HEK293T (cell line): ENCODE results near the gene TMEM132D.

Experiments used
- ARNT ChIP-seq: fragments of 450-650 bp; IDR thresholded peaks from 2 replicates; pipeline ENCODE4 v1.6.1; 2017; ENCODE audit warnings: mild to moderate bottlenecking
- CTBP1 ChIP-seq: fragments of 450-650 bp; IDR thresholded peaks from 2 replicates; pipeline ENCODE4 v1.6.1; 2016; ENCODE audit warnings: borderline replicate concordance
- FOXA1 ChIP-seq: fragments of 450-650 bp; IDR thresholded peaks from 2 replicates; pipeline ENCODE4 v1.6.1; 2016; ENCODE audit warnings: mild to moderate bottlenecking
- FOXM1 ChIP-seq: fragments of 450-650 bp; IDR thresholded peaks from 2 replicates; pipeline ENCODE4 v1.6.1; 2017; ENCODE audit warnings: mild to moderate bottlenecking, borderline replicate concordance
- L3MBTL2 ChIP-seq: fragments of 450-650 bp; conservative IDR thresholded peaks from 2 replicates; pipeline ENCODE4 v1.6.1; 2016; ENCODE audit warnings: mild to moderate bottlenecking
- LEF1 ChIP-seq: fragments of 450-650 bp; IDR thresholded peaks from 2 replicates; pipeline ENCODE4 v1.6.1; 2017; ENCODE audit warnings: mild to moderate bottlenecking, borderline replicate concordance
- NFRKB ChIP-seq: fragments of 450-650 bp; IDR thresholded peaks from 2 replicates; pipeline ENCODE4 v1.6.1; 2016; ENCODE audit warnings: mild to moderate bottlenecking, moderate library complexity
- SP1 ChIP-seq: fragments of 450-650 bp; IDR thresholded peaks from 2 replicates; pipeline ENCODE4 v1.6.1; 2017
- SUZ12 ChIP-seq: fragments of 450-650 bp; IDR thresholded peaks from 2 replicates; pipeline ENCODE4 v1.6.1; 2016; ENCODE audit warnings: mild to moderate bottlenecking
- TARDBP ChIP-seq: fragments of 450-650 bp; IDR thresholded peaks from 2 replicates; pipeline ENCODE4 v1.6.1; 2016
- TF ChIP-seq, protein P1 (sequence below): fragments of 450-650 bp; IDR thresholded peaks from 2 replicates; pipeline ENCODE4 v1.6.1; 2016

DNA sequence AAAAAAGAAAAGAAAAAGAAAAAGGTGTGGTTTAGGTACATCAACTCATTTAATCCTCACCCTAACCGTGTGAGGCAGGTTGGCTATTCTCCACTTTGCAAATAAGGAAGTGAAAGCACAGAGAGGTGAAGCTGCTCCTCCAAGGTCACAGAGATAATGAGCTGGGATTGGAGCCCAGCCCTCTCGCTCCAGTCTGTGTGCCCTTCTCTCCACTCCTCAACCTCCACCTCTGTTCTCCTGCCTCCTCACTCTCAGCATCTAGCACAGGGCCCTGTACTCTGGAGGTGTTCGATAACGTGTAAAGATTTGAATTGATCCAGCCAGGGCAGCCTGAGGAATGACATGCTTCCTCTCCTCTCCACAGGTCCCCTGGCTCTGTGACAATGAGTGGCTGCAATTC is 502.3 kb downstream of the TMEM132D start:
- TF ChIP-seq SUZ12 (no peak), SP1 (no peak), L3MBTL2 (no peak), LEF1 (no peak), CTBP1 (no peak), NFRKB (no peak), ARNT (no peak), FOXA1 (no peak), FOXM1 (no peak), TARDBP (no peak)
- TF ChIP-seq, protein P1, sequence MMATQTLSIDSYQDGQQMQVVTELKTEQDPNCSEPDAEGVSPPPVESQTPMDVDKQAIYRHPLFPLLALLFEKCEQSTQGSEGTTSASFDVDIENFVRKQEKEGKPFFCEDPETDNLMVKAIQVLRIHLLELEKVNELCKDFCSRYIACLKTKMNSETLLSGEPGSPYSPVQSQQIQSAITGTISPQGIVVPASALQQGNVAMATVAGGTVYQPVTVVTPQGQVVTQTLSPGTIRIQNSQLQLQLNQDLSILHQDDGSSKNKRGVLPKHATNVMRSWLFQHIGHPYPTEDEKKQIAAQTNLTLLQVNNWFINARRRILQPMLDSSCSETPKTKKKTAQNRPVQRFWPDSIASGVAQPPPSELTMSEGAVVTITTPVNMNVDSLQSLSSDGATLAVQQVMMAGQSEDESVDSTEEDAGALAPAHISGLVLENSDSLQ: no peak
